HCT116 (cell line): Measurements from ENCODE around the gene TCF7. TPM values are rescaled to one million over a fixed set of nuclear protein-coding genes. Genes with fewer than 3 reads are reported as not detected.

Source experiments
- ATAC-seq: fragments of 200-7000 bp; cut with Tn5 transposase; 2 replicates; pipeline ENCODE4 v1.9.1; 2020; ENCODE audit warnings: mild to moderate bottlenecking, moderate library complexity
- BruUV-seq: library from RNA; stranded (reverse); fragments of 400-500 nt; replicated peaks from 2 replicates; lab custom pipeline; 2021; lab: Mats Ljungman, UMichigan
- CTCF ChIA-PET: fragments of 300-600 bp; sonication (Branson Sonifier 250); formaldehyde crosslinking; loops from one replicate; lab custom pipeline; 2021; ENCODE audit warnings: antibody characterized with exemption; lab: Charles Lee
- POLR2A ChIA-PET: fragments of 300-600, 350-600 bp; sonication (Branson Sonifier 250); formaldehyde crosslinking; loops from one replicate; lab custom pipeline; 2021; ENCODE audit warnings: antibody characterized with exemption; lab: Charles Lee
- RAD21 ChIA-PET, 2 experiments: fragments of 300-600 bp; sonication (Branson Sonifier 250); formaldehyde crosslinking; loops; one replicate each; lab custom pipeline; 2023; ENCODE audit warnings: low total read pairs in 2 of 2; ENCODE audit not compliant: uncharacterized antibody in 2 of 2, unreplicated experiment in 2 of 2, low non-redundant PET in 1 of 2; lab: Charles Lee
- DNase-seq: peaks from one replicate; pipeline ENCODE4 v3.0.0-alpha.2; 2010; ENCODE audit warnings: low read depth, low spot score
- H2AFZ ChIP-seq: fragments of 200-600 bp; shearing (Covaris generic), sonication (generic); 2 replicates; pipeline ENCODE4 v1.6.1; 2017; ENCODE audit warnings: low read depth, mixed run types, mixed read lengths, antibody characterized with exemption, low read length; ENCODE audit not compliant: poor library complexity, severe bottlenecking
- H3K27ac ChIP-seq: 2 replicates; pipeline ENCODE4 v1.5.1; 2012; ENCODE audit warnings: low read depth, low read length
- H3K27me3 ChIP-seq: fragments of 200-600 bp; sonication (generic); 2 replicates; pipeline ENCODE4 v1.6.1; 2016; ENCODE audit warnings: mixed run types, low read length, mixed read lengths; ENCODE audit not compliant: insufficient read depth
- H3K36me3 ChIP-seq, 2 experiments: fragments of 200-500 bp in 1 of 2; fragments of 200-600 bp in 1 of 2; sonication (Bioruptor generic) in 1 of 2; sonication (generic) in 1 of 2; 2 replicates each; pipeline versions ENCODE4 v1.5.1 to v1.6.1; 2014 to 2016; ENCODE audit warnings: low read length in 2 of 2, inconsistent platforms in 1 of 2, mixed read lengths in 1 of 2, mixed run types in 1 of 2; ENCODE audit not compliant: insufficient read depth in 2 of 2, control insufficient read depth in 1 of 2
- H3K4me1 ChIP-seq, 2 experiments: fragments of 200-600 bp in 1 of 2; sonication (generic) in 1 of 2; 2 replicates each; pipeline versions ENCODE4 v1.5.1 to v1.6.1; 2012 to 2017; ENCODE audit warnings: low read length in 2 of 2, inconsistent platforms in 1 of 2, mild to moderate bottlenecking in 1 of 2, mixed read lengths in 1 of 2, mixed run types in 1 of 2, moderate library complexity in 1 of 2; ENCODE audit not compliant: insufficient read depth in 2 of 2, control insufficient read depth in 1 of 2
- H3K4me2 ChIP-seq: fragments of 200-600 bp; sonication (generic); 2 replicates; pipeline ENCODE4 v1.6.1; 2017; ENCODE audit warnings: mixed run types, low read length, mixed read lengths
- H3K4me3 ChIP-seq, 2 experiments: fragments of 200-600 bp in 1 of 2; sonication (generic) in 1 of 2; replicated peaks in 1 of 2; 2 replicates each; pipeline ENCODE4 v1.5.1; 2011 to 2016; ENCODE audit warnings: low read length in 2 of 2, control low read depth in 1 of 2, low read depth in 1 of 2, mild to moderate bottlenecking in 1 of 2, mixed read lengths in 1 of 2, mixed run types in 1 of 2
- H3K79me2 ChIP-seq: fragments of 200-600 bp; sonication (generic); 2 replicates; pipeline ENCODE4 v1.6.1; 2017; ENCODE audit warnings: mild to moderate bottlenecking, mixed run types, low read length, moderate library complexity, mixed read lengths; ENCODE audit not compliant: insufficient read depth
- H3K9ac ChIP-seq: fragments of 200-600 bp; sonication (generic); 2 replicates; pipeline ENCODE4 v1.6.1; 2016; ENCODE audit warnings: low read length, mixed read lengths
- H3K9me2 ChIP-seq: fragments of 200-600 bp; sonication (generic), shearing (Covaris generic); 2 replicates; pipeline ENCODE4 v1.6.1; 2017; ENCODE audit warnings: mixed run types, mild to moderate bottlenecking, moderate library complexity; ENCODE audit not compliant: insufficient read depth
- H3K9me3 ChIP-seq, 2 experiments: fragments of 200-500 bp in 1 of 2; fragments of 200-600 bp in 1 of 2; sonication (Bioruptor generic) in 1 of 2; sonication (generic) in 1 of 2; 2 replicates each; pipeline ENCODE4 v1.6.1; 2014 to 2017; ENCODE audit warnings: low read length in 2 of 2, mixed read lengths in 2 of 2, inconsistent platforms in 1 of 2, low read depth in 1 of 2, mild to moderate bottlenecking in 1 of 2, mixed run types in 1 of 2, moderate library complexity in 1 of 2; ENCODE audit not compliant: control insufficient read depth in 1 of 2, insufficient read depth in 1 of 2
- H4K20me1 ChIP-seq: fragments of 200-600 bp; sonication (generic), shearing (Covaris generic); 2 replicates; pipeline ENCODE4 v1.6.1; 2017; ENCODE audit warnings: mixed run types, mild to moderate bottlenecking, moderate library complexity; ENCODE audit not compliant: insufficient read depth
- TCF7L2 ChIP-seq: IDR thresholded peaks from 2 replicates; pipeline ENCODE4 v1.7.0; 2011; ENCODE audit warnings: borderline replicate concordance, inconsistent platforms; ENCODE audit not compliant: insufficient read depth, insufficient read length; ENCODE audit errors: extremely low read depth
- intact Hi-C: fragments of 100-400 bp; cut with micrococcal nuclease; formaldehyde crosslinking; loops from 2 replicates; pipeline ENCODE4 v1.10.0; 2022
- total RNA-seq: library from RNA; stranded (reverse); gene quantifications from one replicate; pipeline ENCODE4 v1.2.1, GENCODE V29; 2021; ENCODE audit not compliant: unreplicated experiment

TCF7 gene
- total RNA-seq, 1 experiment from 2014 or later: 17.8 TPM

GRCh38 chr5:134195666-134196065 is 81.2 kb downstream of the TCF7 start:
- H3K9ac ChIP-seq: no peak overlapping the region
- no peaks in the 10 kb centered on the region for H3K9me2 ChIP-seq
- no peaks in the 10 kb centered on the region for H3K27me3 ChIP-seq
- peaks cover 33% of the 10 kb centered on the region for H3K79me2 ChIP-seq
- CTCF ChIA-PET: no interaction called here
- H4K20me1 ChIP-seq: 0 out of 2 replicates have a peak, but pooled peaks cover 4% of the 10 kb centered on the region
- H3K36me3 ChIP-seq: peaks cover 32 to 49% of the 10 kb centered on the region in 2 experiments
- TF ChIP-seq TCF7L2: no peak
- ATAC-seq (no peak), DNase-seq (no peak)
- no peak overlapping the region for H3K27ac ChIP-seq
- BruUV-seq: no TSS peak
- POLR2A ChIA-PET: no interaction called here
- RAD21 ChIA-PET: no interaction called here
- intact Hi-C loops: no loop called here
- no peak overlapping the region for H3K4me3 ChIP-seq
- H2AFZ ChIP-seq: no peak overlapping the region
- H3K4me2 ChIP-seq: no peak overlapping the region
- H3K9me3 ChIP-seq: no peaks in the 10 kb centered on the region
- no peaks in the 10 kb centered on the region for H3K4me1 ChIP-seq

Other genes with a start within 250 kb of the TCF7 start
- 28.8 TPM for gene C5orf15, start 146.1 kb upstream of the TCF7 start, total RNA-seq
- gene VDAC1, start 109.7 kb upstream of the TCF7 start, total RNA-seq: 269 TPM
- 245 TPM for gene SKP1, start 62.3 kb downstream of the TCF7 start, total RNA-seq
- 167 TPM for gene PPP2CA, start 111.4 kb downstream of the TCF7 start, total RNA-seq